NCI-H460 (cell line): ENCODE results near the gene SERPINI1. TPM values are rescaled to one million over a fixed set of nuclear protein-coding genes. Genes with fewer than 3 reads are reported as not detected.

Experiments used
- small RNA-seq, 2 experiments: library from RNA; depleted of rRNA; stranded (forward); fragments of <200 nt; gene quantifications; one replicate each; pipeline ENCODE3, GENCODE V24; 2014
- total RNA-seq: library from RNA; depleted of rRNA; stranded (reverse); fragments of >200 nt; shearing (Covaris generic); gene quantifications from 2 replicates; pipeline ENCODE4 v1.2.3, GENCODE V29; 2014; rRNA removed

The SERPINI1 gene
- total RNA-seq, 1 experiment from 2014 or later: 1.5 TPM

Small RNA genes lying within 50 kb of the gene (small RNA-seq; reads per million reads assigned to genes)
- 0 reads per million in 2 experiments for gene HMGN1P8

Other genes with a start within 250 kb of the SERPINI1 start
- gene WDR49, start 81.8 kb upstream of the SERPINI1 start, total RNA-seq: 0.10 TPM in 1 of 2 replicates, not detected in the other
- 70.4 and 73.0 TPM in 2 replicates for gene PDCD10, start 829 bp upstream of the SERPINI1 start, total RNA-seq